Brain microvascular endothelial cell (primary cell): Measurements from ENCODE around the gene ZNF335.

Experiments
- DNase-seq: peaks from one replicate; pipeline ENCODE4 v3.0.0-alpha.2; 2020
- H3K27ac ChIP-seq: fragments of 250-450 bp; sonication (Bioruptor Pico); 2 replicates; pipeline ENCODE4 v1.5.1; 2020; ENCODE audit warnings: mild to moderate bottlenecking, moderate library complexity
- H3K27me3 ChIP-seq: fragments of 250-450 bp; sonication (Bioruptor Pico); replicated peaks from 2 replicates; pipeline ENCODE4 v1.5.1; 2020; ENCODE audit warnings: mild to moderate bottlenecking
- H3K36me3 ChIP-seq: fragments of 250-450 bp; sonication (Bioruptor Pico); replicated peaks from 2 replicates; pipeline ENCODE4 v1.5.1; 2020; ENCODE audit warnings: mild to moderate bottlenecking
- H3K4me3 ChIP-seq: 2 replicates; pipeline ENCODE4 v1.5.1; 2011; ENCODE audit warnings: low read depth, mild to moderate bottlenecking, control low read depth, low read length, moderate library complexity
- CTCF ChIP-seq: IDR thresholded peaks from 2 replicates; pipeline ENCODE4 v1.5.1; 2011; ENCODE audit warnings: low read depth, mild to moderate bottlenecking, moderate library complexity, low read length, control low read depth, inconsistent platforms; ENCODE audit errors: missing control alignments
- in situ Hi-C: cut with HindIII; loops from 2 replicates; pipeline ENCODE4 v1.10.0; 2017; ENCODE audit warnings: low sequenced_read_pairs, low pct_ligation_motif_present

Gene ZNF335

GRCh38 chr20:46004889-46005473 lies 33.0 kb upstream of the ZNF335 start:
- DNase-seq, result no peak
- no peak overlapping the region for H3K27ac ChIP-seq

DNA sequence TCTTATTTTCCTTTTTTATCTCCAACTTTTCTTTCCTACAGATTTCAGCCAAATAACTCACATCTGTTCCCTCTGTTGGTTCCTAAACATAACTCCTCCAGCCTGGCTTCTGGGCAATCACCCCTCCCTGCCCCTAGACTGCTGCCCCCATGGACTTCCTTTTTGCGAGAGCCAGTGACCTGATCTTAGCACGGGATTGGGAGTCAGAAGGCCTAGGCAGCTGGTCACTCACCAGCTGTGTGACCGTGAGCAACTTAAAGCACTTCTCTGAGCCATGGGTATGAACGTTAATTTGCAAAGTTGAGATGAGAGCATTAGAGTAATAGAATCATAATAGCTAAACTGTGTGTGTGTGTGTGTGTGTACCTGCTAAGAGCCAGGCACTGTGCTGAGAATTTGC lies 32.2 kb upstream of the ZNF335 start:
- no peak overlapping the region for H3K27ac ChIP-seq
- TF ChIP-seq CTCF, result no peak
- in situ Hi-C loops, result no loop called here
- no peak for DNase-seq
- H3K4me3 ChIP-seq, result no peak overlapping the region
- peaks cover 7% of the 10 kb centered on the region for H3K27me3 ChIP-seq
- H3K36me3 ChIP-seq, result no peaks in the 10 kb centered on the region

More at GRCh38 chr20:46004889-46005473, 33.0 kb upstream of the ZNF335 start:
- Histone ChIP-seq H3K4me3 (no peak overlapping the region), H3K36me3 (no peaks in the 10 kb centered on the region), H3K27me3 (peaks cover 10% of the 10 kb centered on the region)
- in situ Hi-C loops, result no loop called here
- no peak for TF ChIP-seq CTCF

- no peak overlapping the region for H3K27ac ChIP-seq
- no peak for DNase-seq
- H3K4me3 ChIP-seq, result no peak overlapping the region
- TF ChIP-seq CTCF, result no peak
- in situ Hi-C loops, result no loop called here
- no peaks in the 10 kb centered on the region for H3K36me3 ChIP-seq
- H3K27me3 ChIP-seq, result peaks cover 6% of the 10 kb centered on the region
These were observed 30.0 kb upstream of the ZNF335 start for GRCh38 chr20:46002008-46002407.

DNA sequence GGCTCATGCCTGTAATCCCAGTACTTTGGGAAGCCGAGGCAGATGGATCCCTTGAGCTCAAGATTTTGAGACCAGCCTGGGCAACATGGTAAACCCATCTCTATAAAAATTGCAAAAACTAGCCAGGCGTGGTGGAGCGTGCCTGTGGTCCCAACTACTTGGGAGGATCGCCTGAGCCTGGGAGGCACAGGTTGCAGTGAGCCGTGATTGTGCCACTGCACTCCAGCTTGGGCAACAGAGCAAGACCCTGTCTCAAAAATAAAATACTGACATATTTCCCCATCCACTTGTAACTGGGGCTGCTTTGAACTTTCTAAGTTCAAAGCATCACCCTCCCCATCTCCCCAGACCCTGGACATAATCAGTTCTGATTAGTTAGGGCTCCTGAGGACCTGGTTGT lies 29.5 kb upstream of the ZNF335 start:
- H3K36me3 ChIP-seq, result no peaks in the 10 kb centered on the region
- TF ChIP-seq CTCF, result no peak
- in situ Hi-C loops, result no loop called here
- no peak overlapping the region for H3K27ac ChIP-seq
- no peak for DNase-seq
- H3K4me3 ChIP-seq, result no peak overlapping the region
- peaks cover 6% of the 10 kb centered on the region for H3K27me3 ChIP-seq

DNA sequence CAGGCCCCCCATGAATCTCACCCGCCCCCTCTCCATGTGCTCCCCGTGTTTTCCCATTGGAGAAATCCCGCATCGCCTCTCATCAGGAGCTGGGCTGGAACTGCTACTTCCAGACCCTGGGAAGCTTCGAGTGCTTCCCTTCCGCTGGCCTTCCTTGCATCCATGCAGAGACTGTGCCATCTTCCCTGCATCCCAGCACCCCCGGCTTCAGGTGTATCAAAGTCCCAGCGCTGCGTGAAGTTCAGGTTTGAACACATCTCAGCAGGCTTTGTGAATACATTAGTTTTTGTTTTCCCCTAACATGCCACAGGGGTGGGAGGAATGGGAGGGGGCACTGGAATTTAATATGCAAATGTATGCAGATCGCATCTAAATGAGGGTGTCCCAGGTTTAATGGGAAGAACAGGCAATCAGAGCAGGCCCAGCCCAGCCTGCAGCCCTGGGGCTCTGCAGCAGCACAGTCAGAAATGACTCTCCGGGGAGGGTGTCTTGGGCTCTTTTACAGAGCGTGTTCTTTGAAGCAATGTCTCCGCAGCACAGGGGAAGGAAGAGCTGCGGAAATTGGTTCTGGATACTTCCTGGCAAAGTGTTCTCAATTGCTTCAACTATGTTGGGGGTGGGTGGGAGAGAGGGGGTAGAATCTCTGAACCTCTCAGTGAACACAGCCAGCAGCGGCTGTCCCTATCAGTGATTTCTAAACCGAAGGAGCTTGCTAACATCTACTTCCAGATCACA lies 28.4 kb upstream of the ZNF335 start:
- no peak overlapping the region for H3K27ac ChIP-seq
- in situ Hi-C loops, result no loop called here
- no peak for DNase-seq
- no peak overlapping the region for H3K4me3 ChIP-seq
- no peak for TF ChIP-seq CTCF
- no peaks in the 10 kb centered on the region for H3K36me3 ChIP-seq
- H3K27me3 ChIP-seq, result peaks cover 6% of the 10 kb centered on the region
